Measurements from ENCODE around the gene P2RX1.
A peak's percentile ranks its signal among the peaks of the same experiment; 100 is the strongest.

P2RX1 gene

GRCh38 chr17:3944485-3945388 lies 28.5 kb upstream of the P2RX1 start:
- peak overlapping the region; percentile 49 for H3K4me3 ChIP-seq
- no peak for TF ChIP-seq CTCF (IDR thresholded peaks at IDR 0.05)
- no peak overlapping the region for H3K27ac ChIP-seq
- no peak for DNase-seq (ENCODE audit: low spot score)

GRCh38 chr17:3943240-3943891 lies 27.1 kb upstream of the P2RX1 start:
- Histone ChIP-seq H3K4me3 (no peak overlapping the region), H3K27ac (no peak overlapping the region)
- DNase-seq (ENCODE audit: low spot score), result no peak
- no peak for TF ChIP-seq CTCF (IDR thresholded peaks at IDR 0.05)

GRCh38 chr17:3940965-3941698 lies 24.9 kb upstream of the P2RX1 start:
- no peak for DNase-seq (ENCODE audit: low spot score)
- TF ChIP-seq CTCF (IDR thresholded peaks at IDR 0.05), result no peak
- Histone ChIP-seq H3K27ac (no peak overlapping the region), H3K4me3 (no peak overlapping the region)

- no peak overlapping the region for H3K27ac ChIP-seq
- no peak overlapping the region for H3K4me3 ChIP-seq
- TF ChIP-seq CTCF (IDR thresholded peaks at IDR 0.05), result no peak
- no peak for DNase-seq (ENCODE audit: low spot score)
Measured at GRCh38 chr17:3937359-3937758, 21.1 kb upstream of the P2RX1 start.

GRCh38 chr17:3935825-3936355 lies 19.6 kb upstream of the P2RX1 start:
- no peak overlapping the region for H3K27ac ChIP-seq
- no peak for TF ChIP-seq CTCF (IDR thresholded peaks at IDR 0.05)
- no peak for DNase-seq (ENCODE audit: low spot score)
- H3K4me3 ChIP-seq, result no peak overlapping the region

GRCh38 chr17:3935140-3935542 lies 18.9 kb upstream of the P2RX1 start:
- Histone ChIP-seq H3K4me3 (no peak overlapping the region), H3K27ac (no peak overlapping the region)
- no peak for TF ChIP-seq CTCF (IDR thresholded peaks at IDR 0.05)
- DNase-seq (ENCODE audit: low spot score), result no peak
